Measurements from ENCODE around the gene WWC1.
"Not testable (repeated sequence)": the region's sequence is repeated elsewhere in the genome, so short reads cannot be mapped to it uniquely, and the experiment has no call there.

WWC1 gene

DNA sequence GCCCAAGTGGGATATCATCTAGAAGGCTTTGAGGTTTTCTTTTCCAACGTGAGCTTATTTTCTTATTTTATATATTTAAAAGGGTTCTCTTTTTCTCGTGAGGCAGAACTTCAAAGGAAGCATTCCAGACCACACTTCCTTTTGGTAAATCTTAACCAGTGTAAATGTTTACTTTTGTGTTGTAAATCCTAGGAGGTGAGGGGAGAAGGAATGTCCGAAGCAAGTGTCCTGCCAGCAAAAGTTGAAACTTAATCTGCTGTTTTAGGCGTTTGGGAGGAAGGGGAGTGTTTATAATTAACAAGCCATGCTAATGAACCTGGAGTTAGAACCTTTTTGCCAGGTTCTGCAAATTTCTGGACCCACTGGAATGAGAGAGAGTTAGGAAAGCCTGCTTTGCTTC lies 37.9 kb downstream of the WWC1 start:
- no peak for DNase-seq (ENCODE audit: low read depth in 2 of 2, low spot score in 1 of 2)

DNA sequence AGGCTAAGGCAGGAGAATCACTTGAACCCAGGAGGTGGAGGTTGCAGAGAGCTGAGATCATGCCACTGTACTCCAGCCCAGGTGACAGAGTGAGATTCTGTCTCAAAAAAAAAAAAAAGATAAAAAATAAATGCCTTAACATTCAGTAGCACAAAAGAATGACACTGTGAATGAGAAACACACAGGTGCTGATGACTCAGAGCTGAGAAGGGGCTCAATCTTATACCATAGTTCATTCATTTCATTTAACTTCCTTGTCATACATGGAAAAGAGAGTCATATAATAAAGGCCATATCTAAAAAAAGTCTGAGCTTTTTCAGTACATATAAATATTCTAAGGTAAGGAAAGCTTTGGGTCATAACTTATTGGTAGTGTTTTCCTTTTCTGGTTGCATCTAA lies 40.6 kb downstream of the WWC1 start:
- no peak for DNase-seq (ENCODE audit: low read depth in 2 of 2, low spot score in 1 of 2)

DNA sequence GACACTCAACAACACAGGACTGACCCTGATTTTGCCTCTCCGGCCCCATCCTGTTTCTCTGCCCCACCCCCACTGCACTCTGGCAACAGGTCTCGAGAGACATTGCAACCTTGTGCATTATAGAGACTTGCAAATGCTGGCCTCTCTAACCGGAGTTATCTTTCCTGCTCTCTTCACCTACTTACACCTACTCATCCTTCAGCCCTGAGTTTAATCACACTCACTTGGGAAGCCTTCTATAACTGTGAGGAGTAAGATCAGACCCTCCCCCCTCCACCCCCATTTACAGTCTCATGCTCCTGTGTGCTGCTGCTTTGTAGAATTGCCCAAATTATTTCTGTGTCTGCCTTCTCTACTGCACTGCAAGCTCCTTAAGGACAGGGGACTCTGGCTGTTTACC lies 42.8 kb downstream of the WWC1 start:
- DNase-seq (ENCODE audit: low read depth in 2 of 2, low spot score in 1 of 2) = no peak

- no peak for DNase-seq (ENCODE audit: low read depth in 2 of 2, low spot score in 1 of 2)
Observed at GRCh38 chr5:168334695-168335094, 43.2 kb downstream of the WWC1 start.

- DNase-seq (ENCODE audit: low read depth in 2 of 2, low spot score in 1 of 2) = no peak
Observed at GRCh38 chr5:168337361-168337760, 45.9 kb downstream of the WWC1 start.

- no peak for DNase-seq (ENCODE audit: low read depth in 2 of 2, low spot score in 1 of 2)
Observed at GRCh38 chr5:168339109-168339771, 47.8 kb downstream of the WWC1 start.

DNA sequence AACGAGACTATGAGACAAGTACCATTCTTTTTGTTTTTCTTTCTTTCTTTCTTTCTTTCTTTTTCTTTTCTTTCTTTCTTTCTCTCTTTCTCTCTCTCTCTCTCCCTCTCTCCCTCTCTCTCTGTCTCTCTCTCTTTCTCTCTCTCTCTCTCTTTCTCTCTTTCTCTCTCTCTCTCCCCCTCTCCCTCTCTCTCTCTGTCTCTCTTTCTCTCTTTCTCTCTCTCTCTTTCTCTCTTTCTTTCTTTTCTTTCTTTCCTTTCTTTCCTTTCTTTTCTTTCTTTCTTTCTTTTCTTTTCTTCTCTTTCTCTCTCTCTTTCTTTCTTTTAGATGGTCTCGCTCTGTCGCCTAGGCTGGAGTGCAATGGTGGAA lies 48.3 kb downstream of the WWC1 start:
- not testable (repeated sequence) for DNase-seq (ENCODE audit: low read depth in 2 of 2, low spot score in 1 of 2)

- DNase-seq (ENCODE audit: low read depth in 2 of 2, low spot score in 1 of 2) = no peak
Observed at GRCh38 chr5:168340487-168340886, 49.0 kb downstream of the WWC1 start.

DNA sequence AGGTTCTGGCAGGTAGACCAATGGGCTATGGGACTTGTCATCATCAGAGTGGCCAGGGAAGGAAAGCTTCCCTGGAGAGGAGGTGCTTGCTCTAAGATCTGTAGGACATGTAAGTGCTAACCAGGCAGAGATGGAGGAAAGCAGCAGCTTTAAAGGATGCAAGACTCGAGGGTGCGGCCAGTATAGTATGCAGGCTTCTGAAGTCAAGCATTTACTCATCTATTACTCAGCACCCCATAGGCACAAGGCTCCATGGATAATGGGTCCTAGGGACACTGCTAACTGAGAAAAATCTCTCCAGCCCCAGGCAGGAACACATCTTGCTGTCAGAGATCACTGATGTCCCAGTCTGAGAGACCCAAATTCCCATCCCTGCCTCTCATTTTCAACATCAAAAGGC lies 49.7 kb downstream of the WWC1 start:
- no peak for DNase-seq (ENCODE audit: low read depth in 2 of 2, low spot score in 1 of 2)

DNA sequence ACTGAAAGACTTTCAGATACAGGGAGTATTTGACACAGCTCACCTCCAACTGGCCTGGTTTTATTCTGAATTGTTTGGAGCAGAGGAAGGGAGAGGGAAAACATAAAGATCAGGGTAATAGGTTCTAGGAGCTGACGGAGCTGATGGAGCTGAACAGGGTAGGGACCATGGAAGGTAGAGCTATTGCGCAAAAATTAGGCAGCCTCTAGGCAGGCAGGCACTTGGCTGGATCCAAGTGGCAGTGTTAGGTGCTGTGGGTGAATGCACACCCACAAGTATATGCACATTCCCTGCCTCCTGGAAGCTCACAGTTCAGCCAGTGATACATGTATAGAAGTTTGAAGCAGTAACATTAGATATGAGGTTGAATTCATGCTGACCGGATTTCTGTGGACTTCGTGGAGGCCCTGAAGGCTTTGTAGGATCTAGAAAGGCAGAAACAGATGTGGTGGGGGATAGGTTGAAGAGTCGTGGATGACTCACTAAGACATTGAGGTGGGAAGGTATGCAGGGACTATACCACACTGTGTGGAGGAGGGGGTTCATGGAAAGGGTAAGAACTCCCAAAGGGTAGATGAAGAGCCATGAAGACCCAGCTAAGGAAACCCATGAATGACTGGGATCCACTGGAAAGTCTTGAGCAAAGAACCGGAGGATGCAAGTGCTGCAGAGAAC lies 50.8 kb downstream of the WWC1 start:
- no peak for DNase-seq (ENCODE audit: low read depth in 2 of 2, low spot score in 1 of 2)

- DNase-seq (ENCODE audit: low read depth in 2 of 2, low spot score in 1 of 2) = no peak
Observed at GRCh38 chr5:168342985-168343384, 51.5 kb downstream of the WWC1 start.

DNA sequence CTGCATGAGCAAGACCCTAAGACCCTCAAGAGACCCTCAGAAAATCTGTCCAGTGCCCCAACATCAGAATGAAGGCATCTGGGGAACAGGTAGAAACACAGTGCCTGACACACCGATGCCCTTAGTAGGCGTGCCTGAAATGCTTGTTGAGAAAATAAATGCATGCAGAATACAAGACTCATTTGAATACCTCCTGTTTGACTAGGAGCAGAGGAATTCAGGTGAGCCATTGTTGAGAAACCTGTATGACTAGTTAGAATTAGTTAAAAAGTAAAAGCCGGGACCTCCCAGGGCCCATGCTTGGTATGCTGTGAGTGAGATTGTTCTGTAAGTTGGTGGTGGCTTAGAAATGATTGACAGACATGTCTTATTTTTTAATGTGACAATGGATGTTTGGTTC lies 55.0 kb downstream of the WWC1 start:
- no peak for DNase-seq (ENCODE audit: low read depth in 2 of 2, low spot score in 1 of 2)

GRCh38 chr5:168347368-168348083 lies 56.1 kb downstream of the WWC1 start:
- DNase-seq (ENCODE audit: low read depth in 2 of 2, low spot score in 1 of 2) = no peak

GRCh38 chr5:168348084-168348414 lies 56.6 kb downstream of the WWC1 start:
- DNase-seq (ENCODE audit: low read depth in 2 of 2, low spot score in 1 of 2) = no peak

DNA sequence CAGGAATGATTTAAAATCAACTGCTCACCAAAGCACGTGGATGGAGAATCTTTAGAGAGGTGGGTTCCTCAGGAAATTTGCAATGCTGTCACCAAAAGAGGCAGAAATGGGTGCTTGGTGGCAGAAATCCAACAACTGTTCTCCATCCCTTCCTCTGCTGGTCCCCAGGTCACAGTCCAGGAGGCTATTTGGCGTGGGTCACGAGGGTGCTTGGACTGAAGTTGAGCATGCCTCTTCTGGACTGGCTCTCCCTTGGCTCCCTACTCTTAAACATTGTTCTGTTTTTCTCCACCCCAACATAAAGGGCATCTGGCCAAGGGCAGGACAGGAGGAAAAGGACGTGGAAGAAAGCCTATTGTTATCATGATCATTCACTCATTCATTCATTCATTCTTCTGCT lies 58.9 kb downstream of the WWC1 start:
- no peak for DNase-seq (ENCODE audit: low read depth in 2 of 2, low spot score in 1 of 2)

GRCh38 chr5:168353216-168353957 lies 61.9 kb downstream of the WWC1 start:
- no peak for DNase-seq (ENCODE audit: low read depth in 2 of 2, low spot score in 1 of 2)

- DNase-seq (ENCODE audit: low read depth in 2 of 2, low spot score in 1 of 2) = no peak
Observed at GRCh38 chr5:168354397-168354796, 63.0 kb downstream of the WWC1 start.

DNA sequence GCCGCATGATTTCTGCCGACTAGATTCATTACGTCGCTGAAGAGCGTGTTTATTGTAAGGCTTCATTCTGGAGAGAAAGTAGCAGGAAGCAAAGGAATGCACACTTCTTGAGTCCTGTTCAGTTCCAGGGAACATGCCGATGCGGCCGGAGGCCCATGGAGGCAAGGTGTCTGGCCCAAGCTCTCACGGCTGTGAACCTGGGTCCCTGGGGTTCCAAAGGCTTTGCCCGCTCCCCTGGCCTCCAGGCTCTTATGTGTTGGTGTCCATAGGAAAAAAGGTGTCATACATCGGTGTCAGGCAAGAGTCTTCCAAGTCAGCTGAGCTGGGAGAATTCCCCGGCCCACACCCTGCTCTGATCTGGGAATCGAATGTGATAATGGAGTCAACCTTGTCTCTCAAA lies 64.7 kb downstream of the WWC1 start:
- no peak for DNase-seq (ENCODE audit: low read depth in 2 of 2, low spot score in 1 of 2)

DNA sequence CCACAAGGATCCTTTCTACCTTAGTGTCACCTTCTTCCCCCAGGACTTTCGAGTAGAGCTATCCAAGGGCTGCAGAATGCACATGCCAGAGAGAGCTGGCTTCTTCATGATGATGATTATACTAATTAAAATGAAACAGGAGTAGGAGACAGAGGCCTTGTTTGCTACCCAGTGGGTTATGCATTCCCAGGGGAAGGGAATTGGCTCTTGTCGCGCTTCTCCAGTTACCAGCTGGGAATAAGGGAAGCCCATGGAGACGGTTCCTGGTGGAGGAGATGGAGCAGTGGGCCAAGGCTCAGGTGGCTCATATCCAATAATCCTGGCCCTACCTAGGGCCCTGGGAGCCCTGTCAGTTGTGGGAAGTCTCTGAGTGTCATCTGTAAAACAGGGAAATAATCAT lies 65.1 kb downstream of the WWC1 start:
- DNase-seq (ENCODE audit: low read depth in 2 of 2, low spot score in 1 of 2) = no peak

- no peak for DNase-seq (ENCODE audit: low read depth in 2 of 2, low spot score in 1 of 2)
Observed at GRCh38 chr5:168357876-168358275, 66.4 kb downstream of the WWC1 start.

DNA sequence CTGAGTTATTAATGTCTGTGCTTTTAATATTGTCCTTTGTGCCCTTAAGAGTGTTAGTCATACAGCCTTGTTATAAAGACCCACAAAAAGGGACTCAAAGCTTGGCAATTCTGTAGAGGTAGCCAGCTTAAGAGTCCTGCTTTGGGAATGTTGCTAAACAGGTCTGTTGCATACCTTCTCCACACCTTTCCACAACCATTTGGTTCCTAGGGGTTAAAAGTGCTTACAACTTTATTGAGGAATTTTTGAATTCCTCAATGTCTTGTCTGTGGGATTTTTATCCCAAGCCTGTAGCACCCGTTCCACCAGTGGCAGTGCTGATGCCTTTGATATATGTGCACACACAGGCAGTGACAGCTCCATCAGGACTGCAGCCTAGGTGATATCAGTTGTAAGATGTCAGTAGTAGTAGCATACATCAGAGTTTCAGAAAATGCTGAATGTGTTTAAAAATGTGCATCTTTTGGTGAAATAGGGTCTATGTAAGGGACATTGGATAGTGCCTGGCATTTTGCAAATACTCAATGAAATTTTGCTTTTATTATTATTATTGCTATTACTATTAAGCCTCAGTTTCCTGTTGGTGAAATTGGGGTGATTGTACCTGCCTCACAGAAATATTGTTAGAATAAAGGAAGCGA lies 68.5 kb downstream of the WWC1 start:
- no peak for DNase-seq (ENCODE audit: low read depth in 2 of 2, low spot score in 1 of 2)
